HEK293 (cell line): Measurements from ENCODE around the gene PALMD.
A peak's percentile ranks its signal among the peaks of the same experiment; 100 is the strongest.

Experiments
- CTCF ChIA-PET: fragments of 350-600 bp; formaldehyde crosslinking; extraction: SDS; loops from one replicate; lab custom pipeline; 2021; ENCODE audit warnings: antibody characterized with exemption; lab: Yijun Ruan, JAX
- POLR2A ChIA-PET: fragments of 300-600 bp; formaldehyde crosslinking; extraction: SDS; loops from one replicate; lab custom pipeline; 2020; ENCODE audit warnings: antibody characterized with exemption, inconsistent platforms; lab: Yijun Ruan, JAX
- H3K27ac ChIP-seq: fragments of 200-500 bp; sonication (Bioruptor generic); 2 replicates; pipeline ENCODE4 v1.5.1; 2014; ENCODE audit warnings: low read depth, low read length, control low read depth, inconsistent platforms; ENCODE audit errors: extremely low read depth
- H3K36me3 ChIP-seq, 2 experiments: fragments of 200-500 bp in 1 of 2; sonication (Bioruptor generic) in 1 of 2; 1 replicate in 1 of 2; 2 replicates in 1 of 2; pipeline ENCODE4 v1.5.1; 2014 to 2017; ENCODE audit warnings: inconsistent platforms in 2 of 2, low read length in 2 of 2; ENCODE audit not compliant: control insufficient read depth in 2 of 2, insufficient read depth in 1 of 2
- H3K4me1 ChIP-seq: fragments of 200-500 bp; sonication (Bioruptor generic); 2 replicates; pipeline ENCODE4 v1.5.1; 2014; ENCODE audit warnings: mild to moderate bottlenecking, low read length, inconsistent platforms; ENCODE audit not compliant: control insufficient read depth, insufficient read depth
- H3K4me3 ChIP-seq: 2 replicates; pipeline ENCODE4 v1.5.1; 2011; ENCODE audit warnings: low read depth, mild to moderate bottlenecking, control low read depth, low read length, moderate library complexity
- H3K9me3 ChIP-seq: fragments of 200-500 bp; sonication (Bioruptor generic); 2 replicates; pipeline ENCODE4 v1.5.1; 2014; ENCODE audit warnings: low read depth, low read length, inconsistent platforms; ENCODE audit not compliant: control insufficient read depth, insufficient read depth
- AEBP2 ChIP-seq: fragments of 450-650 bp; formaldehyde crosslinking; IDR thresholded peaks from 2 replicates; pipeline ENCODE4 v1.5.1; 2016; ENCODE audit warnings: missing biosample characterization, missing genetic modification characterization, borderline replicate concordance
- FEZF1 ChIP-seq: fragments of 450-650 bp; formaldehyde crosslinking; IDR thresholded peaks from 2 replicates; pipeline ENCODE4 v1.5.1; 2016; ENCODE audit warnings: missing biosample characterization, missing genetic modification characterization
- GLI2 ChIP-seq: fragments of 450-650 bp; formaldehyde crosslinking; IDR thresholded peaks from 2 replicates; pipeline ENCODE4; 2017; ENCODE audit warnings: missing biosample characterization, missing genetic modification characterization, low read depth, borderline replicate concordance
- KLF8 ChIP-seq: fragments of 450-650 bp; formaldehyde crosslinking; IDR thresholded peaks from 2 replicates; pipeline ENCODE4 v1.5.1; 2016; ENCODE audit warnings: missing biosample characterization, missing genetic modification characterization
- OSR2 ChIP-seq: fragments of 450-650 bp; formaldehyde crosslinking; IDR thresholded peaks from 2 replicates; pipeline ENCODE4 v1.5.1; 2016; ENCODE audit warnings: missing biosample characterization, missing genetic modification characterization
- OVOL3 ChIP-seq: fragments of 450-650 bp; formaldehyde crosslinking; IDR thresholded peaks from 2 replicates; pipeline ENCODE4 v1.5.1; 2016; ENCODE audit warnings: missing biosample characterization, missing genetic modification characterization
- SP7 ChIP-seq: fragments of 450-650 bp; formaldehyde crosslinking; IDR thresholded peaks from 2 replicates; pipeline ENCODE4 v1.5.1; 2016; ENCODE audit warnings: missing biosample characterization, missing genetic modification characterization
- ZBTB21 ChIP-seq: fragments of 450-650 bp; formaldehyde crosslinking; IDR thresholded peaks from 2 replicates; pipeline ENCODE4 v1.5.1; 2017; ENCODE audit warnings: missing biosample characterization, missing genetic modification characterization
- ZNF10 ChIP-seq: fragments of 450-650 bp; formaldehyde crosslinking; IDR thresholded peaks from 2 replicates; pipeline ENCODE4 v1.5.1; 2017; ENCODE audit warnings: missing biosample characterization, missing genetic modification characterization
- ZNF133 ChIP-seq: fragments of 450-650 bp; formaldehyde crosslinking; IDR thresholded peaks from 2 replicates; pipeline ENCODE4 v1.5.1; 2016; ENCODE audit warnings: missing biosample characterization, missing genetic modification characterization
- ZNF174 ChIP-seq: fragments of 450-650 bp; formaldehyde crosslinking; IDR thresholded peaks from 2 replicates; pipeline ENCODE4 v1.5.0; 2017; ENCODE audit warnings: missing biosample characterization, mild to moderate bottlenecking, missing genetic modification characterization
- ZNF175 ChIP-seq: fragments of 450-650 bp; formaldehyde crosslinking; IDR thresholded peaks from 2 replicates; pipeline ENCODE4 v1.5.1; 2016; ENCODE audit warnings: missing biosample characterization, missing genetic modification characterization
- ZNF280C ChIP-seq: fragments of 450-650 bp; formaldehyde crosslinking; IDR thresholded peaks from 2 replicates; pipeline ENCODE4 v1.5.1; 2016; ENCODE audit warnings: missing biosample characterization, missing genetic modification characterization
- ZNF488 ChIP-seq: fragments of 450-650 bp; formaldehyde crosslinking; IDR thresholded peaks from 2 replicates; pipeline ENCODE4 v1.5.1; 2016; ENCODE audit warnings: missing biosample characterization, missing genetic modification characterization
- ZNF501 ChIP-seq: fragments of 450-650 bp; formaldehyde crosslinking; IDR thresholded peaks from 2 replicates; pipeline ENCODE4 v1.5.1; 2016; ENCODE audit warnings: missing biosample characterization, missing genetic modification characterization
- ZNF658 ChIP-seq: fragments of 450-650 bp; formaldehyde crosslinking; IDR thresholded peaks from 2 replicates; pipeline ENCODE4; 2016; ENCODE audit warnings: missing biosample characterization, missing genetic modification characterization
- ZNF664 ChIP-seq: fragments of 450-650 bp; formaldehyde crosslinking; IDR thresholded peaks from 2 replicates; pipeline ENCODE4 v1.5.1; 2016; ENCODE audit warnings: missing biosample characterization, missing genetic modification characterization
- ZNF791 ChIP-seq: fragments of 450-650 bp; formaldehyde crosslinking; IDR thresholded peaks from 2 replicates; pipeline ENCODE4 v1.5.1; 2016; ENCODE audit warnings: missing biosample characterization, missing genetic modification characterization
- ZNF792 ChIP-seq: fragments of 450-650 bp; formaldehyde crosslinking; IDR thresholded peaks from 2 replicates; pipeline ENCODE4 v1.5.1; 2016; ENCODE audit warnings: missing biosample characterization, missing genetic modification characterization
- ZNF830 ChIP-seq: fragments of 450-650 bp; IDR thresholded peaks from 2 replicates; pipeline ENCODE4 v1.5.0; 2018; ENCODE audit warnings: missing biosample characterization, missing genetic modification characterization, low read depth, mild to moderate bottlenecking, moderate library complexity
- ZXDB ChIP-seq: fragments of 450-650 bp; formaldehyde crosslinking; IDR thresholded peaks from 2 replicates; pipeline ENCODE4 v1.5.1; 2016; ENCODE audit warnings: missing biosample characterization, missing genetic modification characterization
- TF ChIP-seq, protein P1 (sequence below): fragments of 450-650 bp; formaldehyde crosslinking; IDR thresholded peaks from 2 replicates; pipeline ENCODE4 v1.5.1; 2016; ENCODE audit warnings: missing biosample characterization, missing genetic modification characterization
- TF ChIP-seq, protein P2 (sequence below): fragments of 450-650 bp; formaldehyde crosslinking; IDR thresholded peaks from 2 replicates; pipeline ENCODE4 v1.5.1; 2016; ENCODE audit warnings: missing biosample characterization, missing genetic modification characterization

The PALMD gene

DNA sequence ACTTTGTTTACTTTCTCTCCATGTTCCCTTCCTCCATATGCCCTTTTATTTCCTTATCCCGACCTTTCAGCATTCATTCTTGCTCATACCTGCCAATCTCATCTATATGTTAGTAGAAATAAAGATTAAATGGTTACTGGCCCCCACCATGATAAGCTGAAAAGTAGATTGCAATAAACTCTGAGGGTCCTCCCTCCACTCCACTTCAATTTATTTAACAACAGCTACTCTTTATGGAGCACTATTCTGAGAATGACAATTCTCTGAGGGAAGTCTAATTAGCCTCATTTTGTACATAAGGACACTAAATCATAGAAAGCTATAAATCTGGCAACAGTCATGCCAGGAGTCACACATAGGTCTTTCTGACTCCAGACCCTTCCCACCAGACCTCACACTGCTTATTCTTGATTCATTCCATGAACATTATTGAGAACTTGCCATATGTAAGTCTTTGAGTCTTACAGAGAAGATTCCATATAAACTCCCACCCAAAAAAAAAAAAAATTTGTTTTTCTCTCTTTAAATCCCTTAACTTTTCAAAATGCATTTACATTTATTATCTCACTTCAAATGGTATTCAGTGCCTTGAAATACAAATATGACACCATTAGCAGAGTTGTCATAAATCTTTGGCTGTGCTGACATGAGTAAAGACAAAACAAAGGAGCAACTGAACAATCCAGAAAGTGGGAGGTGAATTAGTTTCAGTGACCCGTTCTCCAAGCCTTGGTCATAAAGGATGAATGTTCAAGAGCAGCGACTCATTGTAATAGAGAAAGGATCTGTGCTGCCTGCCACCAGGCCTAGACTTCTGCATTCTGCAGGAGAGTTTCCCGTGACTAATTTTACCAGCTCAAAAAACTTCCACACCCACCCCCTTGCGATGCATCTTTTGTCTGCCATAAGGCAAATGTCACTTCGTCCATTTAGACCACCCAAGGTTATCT lies 28.5 kb downstream of the PALMD start (continued):
- TF ChIP-seq ZNF488 (tag by site-specific recombination) (no peak), ZNF133 (no peak), ZNF501 (tag by site-specific recombination) (no peak), ZBTB21 (tag by site-specific recombination) (no peak), FEZF1 (tag by site-specific recombination) (peak; percentile 77), ZNF791 (tag by site-specific recombination) (no peak), OSR2 (tag by site-specific recombination) (peak; percentile 26; the same call in 1 of the 2 replicates)

DNA sequence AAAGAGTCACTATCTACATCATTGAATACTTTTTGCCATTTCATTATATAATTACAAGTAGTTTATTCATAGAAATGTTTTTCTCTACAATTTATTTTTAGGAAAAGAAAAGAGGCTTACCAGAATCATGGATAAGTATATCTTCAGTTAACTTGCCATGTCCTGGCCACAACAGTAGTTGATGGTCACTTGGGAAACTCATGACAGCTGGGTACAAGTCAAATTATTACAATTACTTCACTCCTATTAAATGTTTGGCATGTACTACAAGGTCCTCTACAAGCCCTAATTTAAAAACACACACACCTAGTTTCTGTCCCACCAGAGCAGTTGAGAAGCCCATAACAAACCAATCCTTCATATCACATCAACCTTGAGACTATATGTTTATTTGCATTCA lies 29.4 kb downstream of the PALMD start:
- ChIA-PET POLR2A (no interaction called here), CTCF (no interaction called here)
- Histone ChIP-seq H3K36me3 (no peaks in the 10 kb centered on the region), H3K9me3 (no peaks in the 10 kb centered on the region), H3K4me1 (peaks cover 8% of the 10 kb centered on the region; the same call in 1 of the 2 replicates), H3K27ac (no peak overlapping the region), H3K4me3 (no peak overlapping the region)
- TF ChIP-seq OVOL3 (tag by site-specific recombination) (no peak), AEBP2 (tag by site-specific recombination) (no peak), ZNF664 (tag by site-specific recombination) (no peak), ZNF830 (tag by site-specific recombination) (no peak), ZNF174 (tag by site-specific recombination) (no peak), GLI2 (no peak), KLF8 (tag by site-specific recombination) (no peak), SP7 (tag by site-specific recombination) (no peak), ZXDB (tag by site-specific recombination) (no peak), ZNF658 (tag by site-specific recombination) (no peak), ZNF792 (tag by site-specific recombination) (no peak), ZNF10 (tag by site-specific recombination) (no peak), ZNF175 (tag by site-specific recombination) (no peak), ZNF280C (no peak)
- TF ChIP-seq, protein P1, sequence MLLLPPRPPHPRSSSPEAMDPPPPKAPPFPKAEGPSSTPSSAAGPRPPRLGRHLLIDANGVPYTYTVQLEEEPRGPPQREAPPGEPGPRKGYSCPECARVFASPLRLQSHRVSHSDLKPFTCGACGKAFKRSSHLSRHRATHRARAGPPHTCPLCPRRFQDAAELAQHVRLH: no peak
- TF ChIP-seq, protein P2, sequence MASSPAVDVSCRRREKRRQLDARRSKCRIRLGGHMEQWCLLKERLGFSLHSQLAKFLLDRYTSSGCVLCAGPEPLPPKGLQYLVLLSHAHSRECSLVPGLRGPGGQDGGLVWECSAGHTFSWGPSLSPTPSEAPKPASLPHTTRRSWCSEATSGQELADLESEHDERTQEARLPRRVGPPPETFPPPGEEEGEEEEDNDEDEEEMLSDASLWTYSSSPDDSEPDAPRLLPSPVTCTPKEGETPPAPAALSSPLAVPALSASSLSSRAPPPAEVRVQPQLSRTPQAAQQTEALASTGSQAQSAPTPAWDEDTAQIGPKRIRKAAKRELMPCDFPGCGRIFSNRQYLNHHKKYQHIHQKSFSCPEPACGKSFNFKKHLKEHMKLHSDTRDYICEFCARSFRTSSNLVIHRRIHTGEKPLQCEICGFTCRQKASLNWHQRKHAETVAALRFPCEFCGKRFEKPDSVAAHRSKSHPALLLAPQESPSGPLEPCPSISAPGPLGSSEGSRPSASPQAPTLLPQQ: no peak
